ENCODE data around the gene ZNF536. TPM values are rescaled to one million over a fixed set of nuclear protein-coding genes. Genes with fewer than 3 reads are reported as not detected.

ZNF536 gene
- total RNA-seq, 4 donors from 2014 or later, result 30.8 to 48.7 (median 40.8) TPM

GRCh38 chr19:30471441-30471840 lies 99.3 kb downstream of the ZNF536 start:
- 89 to 91% methylated on average over 4 of the region's 4 CpGs for WGBS, 2 donors
- no peaks in the 10 kb centered on the region for H3K27me3 ChIP-seq
- peaks cover 0 to 9% (median 0%) of the 10 kb centered on the region in 4 donors for H3K4me1 ChIP-seq
- H3K27ac ChIP-seq, result no peak overlapping the region
- no peaks in the 10 kb centered on the region for H3K9me3 ChIP-seq
- H3K4me3 ChIP-seq, result no peak overlapping the region
- H3K36me3 ChIP-seq, result peaks cover 0 to 6% (median 0%) of the 10 kb centered on the region in 3 donors
- TF ChIP-seq CTCF (IDR thresholded peaks at IDR 0.05) (no peak), EP300 (IDR thresholded peaks at IDR 0.05) (no peak), POLR2A (IDR thresholded peaks at IDR 0.05) (no peak)
- no peak for DNase-seq (ENCODE audit: low spot score in 2 of 2)

- Histone ChIP-seq H3K9me3 (no peaks in the 10 kb centered on the region), H3K4me3 (no peak overlapping the region), H3K36me3 (peaks cover 0 to 6% (median 0%) of the 10 kb centered on the region in 3 donors), H3K27ac (no peak overlapping the region), H3K27me3 (no peaks in the 10 kb centered on the region), H3K4me1 (peaks cover 0 to under 1% (median 0%) of the 10 kb centered on the region in 4 donors)
- WGBS, 2 donors, result 91 to 95% methylated on average over 5 of the region's 5 CpGs
- DNase-seq (ENCODE audit: low spot score in 2 of 2), result no peak
- TF ChIP-seq POLR2A (IDR thresholded peaks at IDR 0.05) (no peak), EP300 (IDR thresholded peaks at IDR 0.05) (no peak), CTCF (IDR thresholded peaks at IDR 0.05) (no peak)
These were observed 101.2 kb downstream of the ZNF536 start for GRCh38 chr19:30473334-30473867.

- no peak for DNase-seq (ENCODE audit: low spot score in 2 of 2)
- 81 to 85% methylated on average over 2 of the region's 2 CpGs for WGBS, 2 donors
- Histone ChIP-seq H3K27me3 (no peaks in the 10 kb centered on the region), H3K36me3 (peaks cover 0 to 3% (median 0%) of the 10 kb centered on the region in 3 donors), H3K9me3 (no peaks in the 10 kb centered on the region), H3K4me1 (peaks cover 0 to 22% (median 6%) of the 10 kb centered on the region in 4 donors), H3K27ac (no peak overlapping the region), H3K4me3 (no peak overlapping the region)
- no peak for TF ChIP-seq POLR2A (IDR thresholded peaks at IDR 0.05)
- TF ChIP-seq EP300 (IDR thresholded peaks at IDR 0.05), result no peak
- no peak for TF ChIP-seq CTCF (IDR thresholded peaks at IDR 0.05)
These were observed 104.8 kb downstream of the ZNF536 start for GRCh38 chr19:30476997-30477396.

- 11 to 26% methylated on average over 6 to 7 of the region's 7 CpGs for WGBS, 2 donors
- no peaks in the 10 kb centered on the region for H3K27me3 ChIP-seq
These were observed 107.0 kb downstream of the ZNF536 start for GRCh38 chr19:30479231-30479630.

More at GRCh38 chr19:30479231-30479630, 107.0 kb downstream of the ZNF536 start:
- DNase-seq (ENCODE audit: low spot score in 2 of 2), result no peak
- no peaks in the 10 kb centered on the region for H3K9me3 ChIP-seq
- TF ChIP-seq CTCF (IDR thresholded peaks at IDR 0.05), result no peak
- TF ChIP-seq EP300 (IDR thresholded peaks at IDR 0.05), result no peak
- TF ChIP-seq POLR2A (IDR thresholded peaks at IDR 0.05), result no peak
- H3K27ac ChIP-seq, result peak overlapping the region in 2 of 4 donors; percentile 8 to 63
- no peaks in the 10 kb centered on the region for H3K36me3 ChIP-seq
- no peak overlapping the region for H3K4me3 ChIP-seq
- H3K4me1 ChIP-seq, result peaks cover 0 to 22% (median 6%) of the 10 kb centered on the region in 4 donors

Measured in tibial nerve (tissue), 4 donors.